DOHH2 (cell line): ENCODE data around the gene LRRC71.

Source experiments
- CTCF ChIP-seq: fragments of 200-600 bp; sonication (generic); IDR thresholded peaks from one replicate; pipeline ENCODE4 v1.5.1; 2014; ENCODE audit warnings: antibody characterized with exemption, mild to moderate bottlenecking, low read depth, low read length; ENCODE audit not compliant: poor library complexity, severe bottlenecking
- EZH2phosphoT487 ChIP-seq: fragments of 200-600 bp; sonication (generic); IDR thresholded peaks from 2 replicates; pipeline ENCODE4 v1.6.1; 2017; ENCODE audit warnings: borderline replicate concordance, mild to moderate bottlenecking, antibody characterized with exemption, low read length, moderate library complexity, mixed read lengths

DNA sequence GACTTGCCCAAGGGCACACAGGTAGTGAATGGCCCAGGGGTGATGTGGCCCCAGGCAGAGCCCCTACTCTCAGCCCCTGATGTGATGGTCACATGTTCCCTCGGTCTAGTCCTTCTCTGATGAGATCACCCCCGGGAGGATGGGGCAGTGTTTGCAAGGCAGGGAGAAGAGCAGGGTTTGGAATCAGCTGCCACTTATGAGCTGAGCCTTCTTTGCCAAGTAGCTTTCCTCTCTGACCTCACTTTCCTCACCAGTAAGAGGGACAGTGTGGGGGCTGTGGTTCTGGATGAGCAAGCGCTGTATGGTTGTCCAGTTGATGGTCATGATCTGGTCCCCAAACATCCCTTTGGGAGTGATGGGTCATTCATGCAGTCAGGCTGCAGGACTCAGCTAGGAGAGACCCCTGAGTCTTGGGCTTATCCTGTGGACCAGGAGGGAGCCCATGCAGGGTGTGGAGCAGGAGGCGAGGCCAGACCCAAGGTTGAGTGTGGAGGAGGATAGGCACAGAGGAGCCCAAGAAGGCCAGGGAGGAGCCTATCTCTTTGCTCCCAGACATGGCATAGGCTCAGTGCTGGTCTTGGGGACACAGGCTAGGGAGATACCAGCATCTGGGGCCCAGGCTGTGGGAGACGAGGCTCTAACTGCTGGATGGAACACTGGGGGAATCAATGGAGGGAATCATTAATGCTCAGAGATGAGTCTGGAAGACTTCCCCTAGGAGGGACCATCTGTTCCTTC, 42.8 kb upstream of the LRRC71 start:
- TF ChIP-seq CTCF (no peak), EZH2phosphoT487 (no peak)
